GM12878 (cell line): ENCODE measurements around the gene PYGO2. TPM values are rescaled to one million over a fixed set of nuclear protein-coding genes. Genes with fewer than 3 reads are reported as not detected.
A peak's percentile ranks its signal among the peaks of the same experiment; 100 is the strongest.

ENCODE experiments used
- ATF2 ChIP-seq: IDR thresholded peaks from 2 replicates; pipeline ENCODE4 v1.6.1; 2012; ENCODE audit warnings: low read length, inconsistent platforms
- BACH1 ChIP-seq: fragments of 450-650 bp; IDR thresholded peaks from 2 replicates; pipeline ENCODE4 v1.6.1; 2017; ENCODE audit warnings: mild to moderate bottlenecking, borderline replicate concordance
- CEBPZ ChIP-seq: fragments of 150-350 bp; IDR thresholded peaks from 2 replicates; pipeline ENCODE4 v1.6.1; 2016; ENCODE audit warnings: low read depth, low read length
- ETV6 ChIP-seq, 2 experiments: fragments of 450-650 bp in 1 of 2; IDR thresholded peaks in 1 of 2; conservative IDR thresholded peaks in 1 of 2; 2 replicates each; pipeline ENCODE4 v1.6.1; 2014; ENCODE audit warnings: antibody characterized with exemption in 1 of 2, borderline replicate concordance in 1 of 2, low read depth in 1 of 2, mild to moderate bottlenecking in 1 of 2, moderate library complexity in 1 of 2
- FOS ChIP-seq: IDR thresholded peaks from 3 replicates; pipeline ENCODE4 v1.6.1; 2011; ENCODE audit warnings: borderline replicate concordance; ENCODE audit not compliant: insufficient read length; ENCODE audit errors: extremely low read depth
- HDAC2 ChIP-seq: fragments of 200-600 bp; sonication (generic); IDR thresholded peaks from 2 replicates; pipeline ENCODE4 v1.6.1; 2017
- HDGF ChIP-seq: fragments of 450-650 bp; IDR thresholded peaks from 2 replicates; pipeline ENCODE4 v1.6.1; 2016; ENCODE audit warnings: antibody characterized with exemption
- MAX ChIP-seq: IDR thresholded peaks from 2 replicates; pipeline ENCODE4 v1.6.1; 2012; ENCODE audit warnings: low read depth, low read length, improper control_type of control experiment
- MLLT1 ChIP-seq: fragments of 450-650 bp; IDR thresholded peaks from 2 replicates; pipeline ENCODE4 v1.6.1; 2016; ENCODE audit warnings: mild to moderate bottlenecking
- NR2C1 ChIP-seq: fragments of 450-650 bp; IDR thresholded peaks from 2 replicates; pipeline ENCODE4 v1.6.1; 2017; ENCODE audit warnings: antibody characterized with exemption, mild to moderate bottlenecking, moderate library complexity
- PAX5 ChIP-seq: IDR thresholded peaks from 2 replicates; pipeline ENCODE4 v1.6.1; 2011; ENCODE audit warnings: low read depth, low read length, borderline replicate concordance
- PKNOX1 ChIP-seq: fragments of 450-650 bp; IDR thresholded peaks from 2 replicates; pipeline ENCODE4 v1.6.1; 2016; ENCODE audit warnings: mild to moderate bottlenecking
- RELA ChIP-seq: fragments of 450-650 bp; IDR thresholded peaks from 2 replicates; pipeline ENCODE4 v1.8.0; 2014; ENCODE audit warnings: borderline replicate concordance; ENCODE audit not compliant: partially characterized antibody
- SMAD1 ChIP-seq: fragments of 450-650 bp; IDR thresholded peaks from 2 replicates; pipeline ENCODE4 v1.6.1; 2018; ENCODE audit warnings: mild to moderate bottlenecking, low read depth; ENCODE audit not compliant: partially characterized antibody
- TAF1 ChIP-seq: IDR thresholded peaks from 2 replicates; pipeline ENCODE4 v1.6.1; 2011; ENCODE audit warnings: mild to moderate bottlenecking, low read depth, low read length, borderline replicate concordance
- TCF3 ChIP-seq: IDR thresholded peaks from 2 replicates; pipeline ENCODE4 v1.6.1; 2012; ENCODE audit warnings: low read depth, mild to moderate bottlenecking, low read length, borderline replicate concordance; ENCODE audit not compliant: insufficient read depth
- ZNF687 ChIP-seq: fragments of 450-650 bp; IDR thresholded peaks from 2 replicates; pipeline ENCODE4 v1.6.1; 2017; ENCODE audit warnings: mild to moderate bottlenecking, moderate library complexity
- polyA plus RNA-seq, 11 experiments: library from polyadenylated mRNA; depleted of rRNA in 4 of 11; unstranded in 6 of 11; stranded (reverse) in 5 of 11; fragments of >200 nt; fragmentation: Nextera tagmentation in 4 of 11; fragmentation: Illumina TruSeq in 1 of 11; extraction: Ambion mirVana in 4 of 11; extraction: Trizol in 1 of 11; gene quantifications; 1 replicate in 1 of 11; 2 replicates in 10 of 11; pipeline versions ENCODE4 v1.2.1 to v1.2.3, GENCODE V29; 2011 to 2016; ENCODE audit warnings: inconsistent platforms in 2 of 11, missing spikeins in 2 of 11, low read depth in 1 of 11
- total RNA-seq, 4 experiments: library from RNA; depleted of rRNA in 3 of 4; stranded (reverse); fragments of >200 nt in 3 of 4; fragmentation: Illumina TruSeq in 1 of 4; extraction: Trizol in 1 of 4; gene quantifications; 2 replicates each; pipeline versions ENCODE4 v1.2.1 to v1.2.3, GENCODE V29; 2013 to 2021

PYGO2 gene
- total and polyA plus RNA-seq, 10 of the 15 experiments (the other 5 are each of a cell fraction or from before 2014, with no cell fraction given): 8.1 to 33.8 (median 23.5) TPM

GRCh38 chr1:155001675-155002463 is 40.3 kb upstream of the PYGO2 start (continued):
- TF ChIP-seq CEBPZ: no peak
- TF ChIP-seq ATF2: no peak
- no peak for TF ChIP-seq ETV6 (conservative IDR thresholded peaks at IDR 0.05 in 1 of 2, IDR thresholded peaks at IDR 0.05 in 1 of 2; ENCODE audit: borderline replicate concordance in 1 of 2, low read depth in 1 of 2)
- peak; percentile 98 for TF ChIP-seq BACH1
- TF ChIP-seq NR2C1: peak; percentile 27; the same call in 1 of the 2 replicates
- peak; percentile 98 for TF ChIP-seq PKNOX1
- peak; percentile 86 for TF ChIP-seq HDGF
- TF ChIP-seq SMAD1: peak; percentile 23
- peak; percentile 45 for TF ChIP-seq FOS
- peak; percentile 50; the same call in 1 of the 2 replicates for TF ChIP-seq TAF1
- TF ChIP-seq PAX5: no peak
- no peak for TF ChIP-seq RELA
- TF ChIP-seq MAX: no peak
- TF ChIP-seq MLLT1: peak; percentile 94
- TF ChIP-seq ZNF687: no peak
- no peak for TF ChIP-seq HDAC2
- 0 out of 2 replicates have a peak, but pooled peaks have one; percentile 25 for TF ChIP-seq TCF3
